Immature natural killer cell (primary cell): ENCODE data around the gene IFITM10. TPM values are rescaled to one million over a fixed set of nuclear protein-coding genes. Genes with fewer than 3 reads are reported as not detected.
A peak's percentile ranks its signal among the peaks of the same experiment; 100 is the strongest.

ENCODE experiments used
- DNase-seq, 3 donors: peaks; one replicate each; pipeline ENCODE4 v3.0.0; 2022; ENCODE audit warnings: mixed read lengths in 1 of 3
- H3K27ac Mint-ChIP-seq, 6 donors: one replicate each; pipeline ENCODE4 v1.8.0; 2020; ENCODE audit warnings: mixed read lengths in 6 of 6, mild to moderate bottlenecking in 5 of 6, inconsistent platforms in 4 of 6, moderate library complexity in 3 of 6
- H3K27me3 Mint-ChIP-seq, 3 donors: one replicate each; pipeline ENCODE4 v1.8.0; 2020 to 2021; ENCODE audit warnings: low read depth in 3 of 3, mild to moderate bottlenecking in 3 of 3, mixed read lengths in 3 of 3, moderate library complexity in 3 of 3, inconsistent platforms in 1 of 3
- H3K36me3 Mint-ChIP-seq, 3 donors: one replicate each; pipeline ENCODE4 v1.8.0; 2020; ENCODE audit warnings: mixed read lengths in 3 of 3, inconsistent platforms in 2 of 3, mild to moderate bottlenecking in 2 of 3
- H3K4me1 Mint-ChIP-seq, 2 donors: one replicate each; pipeline ENCODE4 v1.8.0; 2020; ENCODE audit warnings: inconsistent platforms in 2 of 2, mild to moderate bottlenecking in 2 of 2, mixed read lengths in 2 of 2, moderate library complexity in 1 of 2
- H3K4me3 Mint-ChIP-seq, 5 donors: one replicate each; pipeline ENCODE4 v1.8.0; 2020; ENCODE audit warnings: mild to moderate bottlenecking in 5 of 5, mixed read lengths in 5 of 5, inconsistent platforms in 3 of 5, moderate library complexity in 3 of 5
- H3K9me3 Mint-ChIP-seq, 6 donors: one replicate each; pipeline ENCODE4 v1.8.0; 2020; ENCODE audit warnings: mild to moderate bottlenecking in 6 of 6, mixed read lengths in 6 of 6, inconsistent platforms in 4 of 6, moderate library complexity in 3 of 6
- polyA plus RNA-seq, 3 donors: library from polyadenylated mRNA; unstranded; fragments of 300-500 nt; fragmentation: Illumina TruSeq; gene quantifications; one replicate each; pipeline ENCODE4 v1.2.3, GENCODE V29; 2021

The IFITM10 gene
- polyA plus RNA-seq, 3 donors from 2014 or later: 0.09 to 0.93 (median 0.39) TPM

- H3K4me3 Mint-ChIP-seq: peak within 1 kb of the TSS; percentile 83 to 90 (median 89)
- H3K36me3 Mint-ChIP-seq: no peaks in the 10 kb centered on the region
- DNase-seq: peak; percentile 89 to 91 (median 90)
- H3K27ac Mint-ChIP-seq: peak within 1 kb of the TSS; percentile 76 to 87 (median 86)
- no peaks in the 10 kb centered on the region for H3K9me3 Mint-ChIP-seq
- peaks cover 4 to 8% (median 5%) of the 10 kb centered on the region in 3 donors for H3K27me3 Mint-ChIP-seq
- peaks cover 39 to 40% of the 10 kb centered on the region in 2 donors for H3K4me1 Mint-ChIP-seq
These were observed 13.6 kb upstream of the IFITM10 start, which contains the start of gene CTSD for GRCh38 chr11:1763796-1764661. TSS of gene CTSD (minus strand) at chr11:1763927. CDS start at chr11:1763859, 68 bp downstream.

DNA sequence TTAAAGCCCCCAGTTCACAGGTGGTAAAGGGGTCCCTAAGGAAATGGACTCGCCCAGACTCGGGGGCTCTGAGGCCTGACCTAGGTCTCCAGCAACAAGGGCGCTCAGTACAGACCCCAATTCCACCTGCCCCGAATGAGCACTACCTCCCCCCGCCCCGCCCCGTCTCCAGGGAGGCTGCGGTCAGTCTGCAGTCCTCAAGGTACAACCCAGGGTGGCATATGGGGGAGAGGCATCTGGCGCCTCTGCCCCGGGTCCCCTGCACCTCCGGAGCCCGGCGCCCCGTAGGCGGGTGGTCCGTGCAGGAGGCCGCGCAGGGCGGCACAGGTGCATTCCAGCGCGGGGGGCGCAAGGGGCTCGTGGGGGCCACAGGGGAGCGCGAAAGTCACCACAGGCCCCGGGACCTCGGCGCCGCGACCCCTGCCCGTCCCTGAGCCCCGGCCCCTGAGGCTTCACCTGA, 13.0 kb upstream of the IFITM10 start:
- H3K27me3 Mint-ChIP-seq: peaks cover 2 to 11% (median 5%) of the 10 kb centered on the region in 3 donors
- H3K4me1 Mint-ChIP-seq: peaks cover 46 to 47% of the 10 kb centered on the region in 2 donors
- DNase-seq: no peak
- H3K4me3 Mint-ChIP-seq: peak overlapping the region; percentile 81 to 85 (median 83)
- H3K36me3 Mint-ChIP-seq: no peaks in the 10 kb centered on the region
- H3K9me3 Mint-ChIP-seq: no peaks in the 10 kb centered on the region
- peak overlapping the region in 4 of 6 donors; percentile 49 to 80 (median 72) for H3K27ac Mint-ChIP-seq

- Mint-ChIP-seq H3K9me3 (no peaks in the 10 kb centered on the region), H3K27ac (peak overlapping the region; percentile 69 to 86 (median 78)), H3K27me3 (peaks cover 5 to 14% (median 8%) of the 10 kb centered on the region in 3 donors), H3K4me3 (peak overlapping the region; percentile 81 to 85 (median 83)), H3K36me3 (no peaks in the 10 kb centered on the region), H3K4me1 (peaks cover 52% of the 10 kb centered on the region in 2 donors)
- DNase-seq: no peak
These were observed 12.3 kb upstream of the IFITM10 start for GRCh38 chr11:1762537-1763302.

- peak overlapping the region; percentile 69 to 91 (median 80) for H3K27ac Mint-ChIP-seq
- no peaks in the 10 kb centered on the region for H3K36me3 Mint-ChIP-seq
- peaks cover 59 to 60% of the 10 kb centered on the region in 2 donors for H3K4me1 Mint-ChIP-seq
- H3K9me3 Mint-ChIP-seq: no peaks in the 10 kb centered on the region
- H3K27me3 Mint-ChIP-seq: peaks cover 5 to 15% (median 12%) of the 10 kb centered on the region in 3 donors
- DNase-seq: no peak
- peak overlapping the region; percentile 81 to 85 (median 83) for H3K4me3 Mint-ChIP-seq
These were observed 11.6 kb upstream of the IFITM10 start for GRCh38 chr11:1761857-1762536.

GRCh38 chr11:1761110-1761856, 10.9 kb upstream of the IFITM10 start:
- no peak for DNase-seq
- peak overlapping the region; percentile 40 to 91 (median 88) for H3K27ac Mint-ChIP-seq
- H3K36me3 Mint-ChIP-seq: peaks cover 0 to 2% (median 0%) of the 10 kb centered on the region in 3 donors
- peaks cover 5 to 15% (median 12%) of the 10 kb centered on the region in 3 donors for H3K27me3 Mint-ChIP-seq
- H3K4me1 Mint-ChIP-seq: peaks cover 66 to 67% of the 10 kb centered on the region in 2 donors
- H3K9me3 Mint-ChIP-seq: no peaks in the 10 kb centered on the region
- H3K4me3 Mint-ChIP-seq: peak overlapping the region; percentile 81 to 85 (median 83)

DNA sequence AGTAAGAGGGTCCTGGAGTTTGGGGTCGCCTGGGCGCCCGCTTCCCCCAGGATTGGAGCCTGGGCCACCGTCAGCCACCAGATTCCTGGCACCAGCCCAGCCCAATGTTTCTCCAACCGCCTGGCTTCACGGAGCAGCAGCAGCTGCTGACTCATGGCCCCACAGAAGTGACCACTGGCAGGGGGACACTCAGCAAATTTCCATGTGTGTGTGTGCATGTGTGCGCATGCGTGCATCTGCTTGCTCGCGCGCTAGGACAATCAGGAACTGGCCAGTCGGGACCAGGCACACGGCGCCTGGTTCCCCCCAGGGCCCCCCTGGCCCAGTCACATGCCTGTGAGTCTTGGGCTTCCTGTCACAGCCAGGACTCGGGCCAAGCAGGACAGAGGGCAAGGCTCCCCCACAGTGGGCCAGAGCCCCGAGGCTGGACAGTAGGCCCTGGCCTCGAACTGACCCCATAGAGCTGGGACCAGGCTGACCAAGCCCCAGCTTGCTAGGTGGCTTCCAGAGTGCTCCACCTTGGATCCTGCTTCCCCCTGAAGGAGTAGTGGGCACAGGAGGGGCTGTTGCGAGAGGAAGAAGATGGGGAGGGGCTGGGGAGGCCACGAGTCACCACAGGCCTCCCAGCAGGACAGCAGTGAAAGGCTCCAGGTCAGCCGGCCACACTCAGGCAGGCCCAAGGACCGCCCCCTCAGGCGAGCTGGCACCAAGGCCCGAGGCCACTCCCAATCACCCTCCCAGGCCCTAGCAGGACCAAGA, 10.1 kb upstream of the IFITM10 start:
- Mint-ChIP-seq H3K4me3 (peak overlapping the region; percentile 49 to 85 (median 81)), H3K9me3 (no peaks in the 10 kb centered on the region), H3K4me1 (peaks cover 74% of the 10 kb centered on the region in 2 donors), H3K36me3 (peaks cover 0 to 8% (median 0%) of the 10 kb centered on the region in 3 donors), H3K27ac (peak overlapping the region; percentile 26 to 96 (median 90)), H3K27me3 (peaks cover 5 to 14% (median 10%) of the 10 kb centered on the region in 3 donors)
- no peak for DNase-seq

GRCh38 chr11:1759851-1760220, 9.4 kb upstream of the IFITM10 start:
- no peaks in the 10 kb centered on the region for H3K9me3 Mint-ChIP-seq
- H3K27me3 Mint-ChIP-seq: peaks cover 7 to 14% (median 10%) of the 10 kb centered on the region in 3 donors
- no peak for DNase-seq
- peak overlapping the region; percentile 46 to 85 (median 56) for H3K4me3 Mint-ChIP-seq
- peak overlapping the region; percentile 75 to 97 (median 92) for H3K27ac Mint-ChIP-seq
- H3K4me1 Mint-ChIP-seq: peaks cover 81% of the 10 kb centered on the region in 2 donors
- peaks cover 0 to 10% (median 0%) of the 10 kb centered on the region in 3 donors for H3K36me3 Mint-ChIP-seq

GRCh38 chr11:1759151-1759850, 8.9 kb upstream of the IFITM10 start:
- peak in 1 of 3 donors; percentile 44 for DNase-seq
- H3K36me3 Mint-ChIP-seq: peaks cover 0 to 12% (median 0%) of the 10 kb centered on the region in 3 donors
- peak overlapping the region; percentile 90 to 97 (median 94) for H3K27ac Mint-ChIP-seq
- H3K9me3 Mint-ChIP-seq: no peaks in the 10 kb centered on the region
- peaks cover 82 to 83% of the 10 kb centered on the region in 2 donors for H3K4me1 Mint-ChIP-seq
- H3K4me3 Mint-ChIP-seq: peak overlapping the region; percentile 84 to 87 (median 86)
- H3K27me3 Mint-ChIP-seq: peaks cover 7 to 11% (median 9%) of the 10 kb centered on the region in 3 donors

DNA sequence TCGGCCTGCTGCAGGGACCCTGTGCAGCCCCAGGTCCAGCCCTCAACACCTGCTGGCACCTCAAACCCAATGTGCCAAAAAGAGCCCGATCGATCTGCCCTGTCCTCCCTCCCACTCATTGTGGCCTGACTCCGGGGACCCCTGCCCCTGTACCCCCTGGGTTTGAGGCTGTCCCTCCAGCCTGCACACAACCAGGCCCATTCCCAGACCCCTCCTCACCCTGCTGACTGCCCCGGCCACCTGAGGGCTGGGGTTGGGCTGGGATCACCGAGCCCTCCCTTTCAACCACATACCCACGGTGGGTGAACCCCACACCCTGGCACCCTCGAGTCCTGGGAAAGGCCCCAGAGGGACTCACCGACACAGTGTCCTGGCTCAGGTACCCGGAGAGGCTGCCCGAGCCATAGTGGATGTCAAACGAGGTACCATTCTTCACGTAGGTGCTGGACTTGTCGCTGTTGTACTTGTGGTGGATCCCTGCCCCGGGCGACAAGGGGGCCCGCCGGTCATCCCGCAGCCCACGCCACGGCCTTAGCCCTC, 8.3 kb upstream of the IFITM10 start:
- Mint-ChIP-seq H3K4me3 (peak overlapping the region; percentile 84 to 87 (median 86)), H3K27me3 (peaks cover 7 to 9% (median 7%) of the 10 kb centered on the region in 3 donors), H3K36me3 (peaks cover 0 to 12% (median 0%) of the 10 kb centered on the region in 3 donors), H3K9me3 (no peaks in the 10 kb centered on the region), H3K4me1 (peaks cover 79 to 82% of the 10 kb centered on the region in 2 donors), H3K27ac (peak overlapping the region; percentile 90 to 97 (median 94))
- DNase-seq: no peak

DNA sequence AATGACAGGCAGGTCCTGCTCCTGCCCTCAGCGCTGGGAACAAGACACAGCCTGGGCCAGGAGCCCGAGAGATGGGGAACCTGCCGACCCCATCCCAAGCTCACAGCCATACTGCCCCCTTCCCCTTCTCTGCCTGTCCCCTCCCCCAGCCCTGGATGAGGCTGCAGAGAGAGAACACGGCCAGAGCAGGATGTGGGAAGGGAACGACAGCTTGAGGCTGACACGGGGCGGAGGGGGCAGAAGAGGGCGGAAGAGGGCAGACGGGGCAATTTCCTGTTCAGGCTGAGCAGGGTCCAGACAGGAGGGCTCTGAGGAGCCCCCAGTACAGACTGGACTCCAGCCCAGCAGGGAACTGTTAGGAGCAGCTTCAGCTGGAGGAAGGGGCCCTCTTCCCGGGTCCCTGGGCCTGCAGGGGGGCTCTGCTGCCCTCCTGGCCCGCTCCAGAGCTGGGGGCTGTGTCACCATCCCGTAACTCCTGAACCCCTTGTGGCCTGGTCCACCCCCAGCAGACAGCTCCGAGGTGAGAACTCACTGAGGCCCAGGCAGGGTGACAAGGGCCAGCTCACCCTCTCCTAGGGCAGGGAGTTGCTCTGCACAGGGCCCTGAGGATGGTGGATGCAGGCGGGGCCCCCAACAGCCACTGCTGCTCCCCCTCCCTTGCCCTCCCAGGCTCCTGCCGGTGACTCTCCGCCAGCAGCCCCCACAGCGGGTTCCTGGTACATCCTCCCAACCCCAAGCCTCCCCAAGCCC, 7.6 kb upstream of the IFITM10 start:
- DNase-seq: peak; percentile 83 to 88 (median 87)
- Mint-ChIP-seq H3K27ac (peak overlapping the region; percentile 90 to 97 (median 94)), H3K4me3 (peak overlapping the region; percentile 84 to 87 (median 86)), H3K4me1 (peaks cover 83 to 86% of the 10 kb centered on the region in 2 donors), H3K36me3 (peaks cover 0 to 12% (median 2%) of the 10 kb centered on the region in 3 donors), H3K9me3 (no peaks in the 10 kb centered on the region), H3K27me3 (peaks cover 8 to 9% (median 9%) of the 10 kb centered on the region in 3 donors)
